ENCODE data around the gene NAA40.
A peak's percentile ranks its signal among the peaks of the same experiment; 100 is the strongest.
"Not testable (repeated sequence)": the region's sequence is repeated elsewhere in the genome, so short reads cannot be mapped to it uniquely, and the experiment has no call there.

Gene NAA40

GRCh38 chr11:63939397-63939891 lies 642 bp downstream of the NAA40 start:
- DNase-seq (ENCODE audit: low read depth), result no peak

- DNase-seq (ENCODE audit: low read depth), result no peak
Observed at GRCh38 chr11:63940786-63941185, 2.0 kb downstream of the NAA40 start.

- no peak for DNase-seq (ENCODE audit: low read depth)
Observed at GRCh38 chr11:63941901-63942300, 3.1 kb downstream of the NAA40 start.

- no peak for DNase-seq (ENCODE audit: low read depth)
Observed at GRCh38 chr11:63942803-63943202, 4.0 kb downstream of the NAA40 start.

- DNase-seq (ENCODE audit: low read depth), result no peak
Observed at GRCh38 chr11:63944987-63945386, 6.2 kb downstream of the NAA40 start.

- DNase-seq (ENCODE audit: low read depth), result peak; percentile 32
Observed at GRCh38 chr11:63945477-63946163, 6.8 kb downstream of the NAA40 start.

- no peak for DNase-seq (ENCODE audit: low read depth)
Observed at GRCh38 chr11:63951779-63952536, 13.2 kb downstream of the NAA40 start.

- DNase-seq (ENCODE audit: low read depth), result no peak
Observed at GRCh38 chr11:63952570-63952969, 13.8 kb downstream of the NAA40 start.

- DNase-seq (ENCODE audit: low read depth), result no peak
Observed at GRCh38 chr11:63958008-63958407, 19.2 kb downstream of the NAA40 start.

- DNase-seq (ENCODE audit: low read depth), result no peak
Observed at GRCh38 chr11:63961608-63962412, 23.0 kb downstream of the NAA40 start.

GRCh38 chr11:63963895-63964294 lies 25.1 kb downstream of the NAA40 start:
- DNase-seq (ENCODE audit: low read depth), result not testable (repeated sequence)

GRCh38 chr11:63966444-63966843 lies 27.6 kb downstream of the NAA40 start:
- no peak for DNase-seq (ENCODE audit: low read depth)

GRCh38 chr11:63969461-63969860 lies 30.7 kb downstream of the NAA40 start:
- no peak for DNase-seq (ENCODE audit: low read depth)

- DNase-seq (ENCODE audit: low read depth), result no peak
Observed at GRCh38 chr11:63970902-63971301, 32.1 kb downstream of the NAA40 start.

GRCh38 chr11:63973912-63974258 lies 35.1 kb downstream of the NAA40 start:
- not testable (repeated sequence) for DNase-seq (ENCODE audit: low read depth)

- DNase-seq (ENCODE audit: low read depth), result peak; percentile 86
Observed at GRCh38 chr11:63974259-63975143, 35.7 kb downstream of the NAA40 start, which contains the start of gene COX8A. COX8A (plus strand) TSS chr11:63974620; CDS start chr11:63974681, 61 bp downstream.

- DNase-seq (ENCODE audit: low read depth), result no peak
Observed at GRCh38 chr11:63978551-63979239, 39.9 kb downstream of the NAA40 start.

- no peak for DNase-seq (ENCODE audit: low read depth)
Observed at GRCh38 chr11:63979426-63979825, 40.6 kb downstream of the NAA40 start.

GRCh38 chr11:63985812-63986155 lies 47.0 kb downstream of the NAA40 start:
- peak; percentile 60 for DNase-seq (ENCODE audit: low read depth)

- peak; percentile 78 for DNase-seq (ENCODE audit: low read depth)
Observed at GRCh38 chr11:63986156-63986931, 47.5 kb downstream of the NAA40 start, which contains the start of gene OTUB1. OTUB1 (plus strand) TSS chr11:63986438; CDS start chr11:63986457, 19 bp downstream.

All from activated T-cell treated with anti-CD3 and anti-CD28 coated beads for 1 hour (primary cell).